Ectodermal cell (in vitro differentiated cells): ENCODE results near the gene HBM.
A peak's percentile ranks its signal among the peaks of the same experiment; 100 is the strongest.
"Not testable (repeated sequence)": the region's sequence is repeated elsewhere in the genome, so short reads cannot be mapped to it uniquely, and the experiment has no call there.

Source experiments
- H3K27ac ChIP-seq: 2 replicates; pipeline ENCODE4 v1.7.0; 2013; ENCODE audit warnings: mild to moderate bottlenecking, low read depth, low read length; ENCODE audit not compliant: insufficient read depth, poor library complexity, severe bottlenecking
- H3K27me3 ChIP-seq: 2 replicates; pipeline ENCODE4 v1.7.0; 2013; ENCODE audit warnings: mild to moderate bottlenecking, low read length; ENCODE audit not compliant: insufficient read depth, control insufficient read depth, poor library complexity, severe bottlenecking
- H3K36me3 ChIP-seq: one replicate; pipeline ENCODE4 v1.7.0; 2013; ENCODE audit warnings: low read length; ENCODE audit not compliant: control insufficient read depth, insufficient read depth
- H3K4me1 ChIP-seq: one replicate; pipeline ENCODE4 v1.7.0; 2013; ENCODE audit warnings: low read length; ENCODE audit not compliant: control insufficient read depth, insufficient read depth
- H3K4me3 ChIP-seq: 2 replicates; pipeline ENCODE4 v1.7.0; 2013; ENCODE audit warnings: low read depth, low read length, control low read depth; ENCODE audit not compliant: insufficient read depth
- H3K9me3 ChIP-seq: 2 replicates; pipeline ENCODE4 v1.7.0; 2013; ENCODE audit warnings: mild to moderate bottlenecking, low read length, moderate library complexity; ENCODE audit not compliant: control insufficient read depth
- WGBS, 2 experiments: methylation state at CpG; one replicate each; pipeline ENCODE4 v1.1.7; 2013; ENCODE audit warnings: missing lambda C conversion rate in 2 of 2; 5-methylcytosine and 5-hydroxymethylcytosine counted together

The HBM gene

GRCh38 chr16:144797-145252 is 21.0 kb upstream of the HBM start:
- Histone ChIP-seq H3K9me3 (no peaks in the 10 kb centered on the region), H3K27me3 (peaks cover 19% of the 10 kb centered on the region), H3K4me3 (no peak overlapping the region), H3K27ac (no peak overlapping the region), H3K4me1 (no peaks in the 10 kb centered on the region), H3K36me3 (no peaks in the 10 kb centered on the region)
- WGBS, 2 experiments, result 93 to 94% methylated on average over 14 of the region's 14 CpGs

GRCh38 chr16:146646-147045 is 19.1 kb upstream of the HBM start:
- 94 to 95% methylated on average over 2 of the region's 2 CpGs for WGBS, 2 experiments
- H3K27me3 ChIP-seq, result peaks cover 34% of the 10 kb centered on the region
- H3K4me3 ChIP-seq, result no peak overlapping the region
- no peaks in the 10 kb centered on the region for H3K9me3 ChIP-seq
- no peaks in the 10 kb centered on the region for H3K4me1 ChIP-seq
- no peak overlapping the region for H3K27ac ChIP-seq
- H3K36me3 ChIP-seq, result no peaks in the 10 kb centered on the region

- Histone ChIP-seq H3K27ac (no peak overlapping the region), H3K27me3 (peaks cover 50% of the 10 kb centered on the region), H3K36me3 (no peaks in the 10 kb centered on the region), H3K4me3 (no peak overlapping the region), H3K9me3 (no peaks in the 10 kb centered on the region), H3K4me1 (no peaks in the 10 kb centered on the region)
- 61 to 65% methylated on average over 9 of the region's 9 CpGs for WGBS, 2 experiments
Observed at GRCh38 chr16:149024-149660, 16.6 kb upstream of the HBM start.

- Histone ChIP-seq H3K27me3 (peaks cover 83% of the 10 kb centered on the region), H3K4me3 (no peak within 1 kb of the TSS), H3K36me3 (no peaks in the 10 kb centered on the region), H3K4me1 (no peaks in the 10 kb centered on the region), H3K9me3 (no peaks in the 10 kb centered on the region), H3K27ac (no peak within 1 kb of the TSS)
- 89 to 90% methylated on average over 17 of the region's 17 CpGs for WGBS, 2 experiments
Observed at GRCh38 chr16:152141-153128, 13.3 kb upstream of the HBM start, which contains the start of gene HBZ. HBZ (plus strand) TSS chr16:152644; CDS start chr16:152910, 266 bp downstream.

- H3K9me3 ChIP-seq, H3K36me3 ChIP-seq, H3K27ac ChIP-seq, H3K4me3 ChIP-seq, H3K4me1 ChIP-seq: not testable (repeated sequence)
- H3K27me3 ChIP-seq, result peaks cover 88% of the 10 kb centered on the region
- 73 to 79% methylated on average over 3 of the region's 6 CpGs for WGBS, 2 experiments
Observed at GRCh38 chr16:153129-153521, 12.7 kb upstream of the HBM start.

- H3K4me3 ChIP-seq, H3K9me3 ChIP-seq, H3K27ac ChIP-seq, H3K36me3 ChIP-seq, H3K4me1 ChIP-seq: not testable (repeated sequence)
- H3K27me3 ChIP-seq, result peaks cover 87% of the 10 kb centered on the region
- WGBS, 2 experiments, result 0% methylated on average over 17 of the region's 74 CpGs; no CpG with 5 or more reads in 1 of the 2 experiments
Observed at GRCh38 chr16:153550-154216, 12.1 kb upstream of the HBM start.

- no peaks in the 10 kb centered on the region for H3K4me1 ChIP-seq
- peaks cover 85% of the 10 kb centered on the region for H3K27me3 ChIP-seq
- peak overlapping the region; percentile 40 for H3K4me3 ChIP-seq
- H3K36me3 ChIP-seq, result no peaks in the 10 kb centered on the region
- no peak overlapping the region for H3K27ac ChIP-seq
- no peaks in the 10 kb centered on the region for H3K9me3 ChIP-seq
- 3% methylated on average over 53 to 55 of the region's 59 CpGs for WGBS, 2 experiments
Observed at GRCh38 chr16:154217-155030, 11.4 kb upstream of the HBM start.

- Histone ChIP-seq H3K27ac (no peak overlapping the region), H3K4me3 (peak overlapping the region; percentile 40), H3K4me1 (no peaks in the 10 kb centered on the region), H3K36me3 (no peaks in the 10 kb centered on the region), H3K9me3 (no peaks in the 10 kb centered on the region), H3K27me3 (peaks cover 83% of the 10 kb centered on the region)
- 78 to 80% methylated on average over 7 of the region's 7 CpGs for WGBS, 2 experiments
Observed at GRCh38 chr16:155031-155398, 10.8 kb upstream of the HBM start.

GRCh38 chr16:159136-159849 is 6.5 kb upstream of the HBM start:
- WGBS, 2 experiments, result 49 to 58% methylated on average over 6 of the region's 6 CpGs
- H3K4me1 ChIP-seq, result no peaks in the 10 kb centered on the region
- no peaks in the 10 kb centered on the region for H3K9me3 ChIP-seq
- no peak overlapping the region for H3K4me3 ChIP-seq
- H3K36me3 ChIP-seq, result no peaks in the 10 kb centered on the region
- peaks cover 83% of the 10 kb centered on the region for H3K27me3 ChIP-seq
- H3K27ac ChIP-seq, result no peak overlapping the region
